Common myeloid progenitor, CD34-positive (primary cell): ENCODE data around the gene VPS13C. TPM values are rescaled to one million over a fixed set of nuclear protein-coding genes. Genes with fewer than 3 reads are reported as not detected.

Source experiments
- CTCF ChIA-PET: fragments of 350-600 bp; sonication (Branson Sonifier 250); formaldehyde crosslinking; loops from one replicate; lab custom pipeline; 2021; ENCODE audit warnings: antibody characterized with exemption; lab: Charles Lee
- POLR2A ChIA-PET: fragments of 350-600 bp; sonication (Branson Sonifier 250); formaldehyde crosslinking; loops from one replicate; lab custom pipeline; 2021; ENCODE audit warnings: antibody characterized with exemption; lab: Charles Lee
- DNase-seq, 3 donors: peaks; one replicate each; pipeline versions ENCODE4 v3.0.0 to v3.0.0-alpha.2; 2013
- H3K27ac ChIP-seq, 2 experiments: 1 replicate in 1 of 2; 2 replicates in 1 of 2; pipeline ENCODE4 v1.7.0; 2013; ENCODE audit warnings: inconsistent platforms in 2 of 2, low read length in 2 of 2, mild to moderate bottlenecking in 2 of 2, low read depth in 1 of 2, moderate library complexity in 1 of 2; ENCODE audit not compliant: severe bottlenecking in 2 of 2, insufficient read depth in 1 of 2, poor library complexity in 1 of 2
- H3K27me3 ChIP-seq, 5 experiments: replicated peaks in 2 of 5; 1 replicate in 3 of 5; 2 replicates in 2 of 5; pipeline versions ENCODE4 v1.6.1 to v1.7.0; 2013; ENCODE audit warnings: low read length in 4 of 5, mild to moderate bottlenecking in 2 of 5, moderate library complexity in 2 of 5, inconsistent platforms in 1 of 5; ENCODE audit not compliant: insufficient read depth in 5 of 5, control insufficient read depth in 4 of 5
- H3K36me3 ChIP-seq, 4 experiments: 1 replicate in 2 of 4; 2 replicates in 2 of 4; pipeline versions ENCODE4 v1.6.1 to v1.7.0; 2013; ENCODE audit warnings: low read length in 3 of 4, control low read depth in 1 of 4, mild to moderate bottlenecking in 1 of 4; ENCODE audit not compliant: control insufficient read depth in 4 of 4, insufficient read depth in 4 of 4
- H3K4me1 ChIP-seq, 4 experiments: 1 replicate in 3 of 4; 2 replicates in 1 of 4; pipeline versions ENCODE4 v1.6.1 to v1.7.1; 2013; ENCODE audit warnings: low read length in 3 of 4, mild to moderate bottlenecking in 3 of 4, control low read depth in 1 of 4, inconsistent platforms in 1 of 4, moderate library complexity in 1 of 4; ENCODE audit not compliant: control insufficient read depth in 4 of 4, insufficient read depth in 4 of 4; ENCODE audit errors: control extremely low read depth in 1 of 4
- H3K4me3 ChIP-seq, 7 experiments: 1 replicate in 4 of 7; 2 replicates in 3 of 7; pipeline versions ENCODE4 v1.5.1 to v1.7.0; 2013; ENCODE audit warnings: mild to moderate bottlenecking in 7 of 7, low read length in 6 of 7, moderate library complexity in 6 of 7, inconsistent platforms in 2 of 7, low read depth in 2 of 7, control low read depth in 1 of 7; ENCODE audit not compliant: insufficient read depth in 4 of 7, control insufficient read depth in 1 of 7; ENCODE audit errors: extremely low read depth in 1 of 7
- H3K9me3 ChIP-seq, 5 experiments: 1 replicate in 4 of 5; 2 replicates in 1 of 5; pipeline versions ENCODE4 v1.6.1 to v1.7.1; 2013; ENCODE audit warnings: low read length in 4 of 5, mild to moderate bottlenecking in 2 of 5, inconsistent platforms in 1 of 5, low read depth in 1 of 5, moderate library complexity in 1 of 5; ENCODE audit not compliant: control insufficient read depth in 4 of 5, insufficient read depth in 2 of 5; ENCODE audit errors: control extremely low read depth in 1 of 5
- WGBS: methylation state at CpG from one replicate; pipeline ENCODE4 v1.1.5; 2013; ENCODE audit not compliant: insufficient coverage; 5-methylcytosine and 5-hydroxymethylcytosine counted together
- polyA plus RNA-seq: library from polyadenylated mRNA; unstranded; fragments of 120-200 nt; gene quantifications from one replicate; pipeline ENCODE4 v1.2.1, GENCODE V29; 2013

Gene VPS13C, protein sequence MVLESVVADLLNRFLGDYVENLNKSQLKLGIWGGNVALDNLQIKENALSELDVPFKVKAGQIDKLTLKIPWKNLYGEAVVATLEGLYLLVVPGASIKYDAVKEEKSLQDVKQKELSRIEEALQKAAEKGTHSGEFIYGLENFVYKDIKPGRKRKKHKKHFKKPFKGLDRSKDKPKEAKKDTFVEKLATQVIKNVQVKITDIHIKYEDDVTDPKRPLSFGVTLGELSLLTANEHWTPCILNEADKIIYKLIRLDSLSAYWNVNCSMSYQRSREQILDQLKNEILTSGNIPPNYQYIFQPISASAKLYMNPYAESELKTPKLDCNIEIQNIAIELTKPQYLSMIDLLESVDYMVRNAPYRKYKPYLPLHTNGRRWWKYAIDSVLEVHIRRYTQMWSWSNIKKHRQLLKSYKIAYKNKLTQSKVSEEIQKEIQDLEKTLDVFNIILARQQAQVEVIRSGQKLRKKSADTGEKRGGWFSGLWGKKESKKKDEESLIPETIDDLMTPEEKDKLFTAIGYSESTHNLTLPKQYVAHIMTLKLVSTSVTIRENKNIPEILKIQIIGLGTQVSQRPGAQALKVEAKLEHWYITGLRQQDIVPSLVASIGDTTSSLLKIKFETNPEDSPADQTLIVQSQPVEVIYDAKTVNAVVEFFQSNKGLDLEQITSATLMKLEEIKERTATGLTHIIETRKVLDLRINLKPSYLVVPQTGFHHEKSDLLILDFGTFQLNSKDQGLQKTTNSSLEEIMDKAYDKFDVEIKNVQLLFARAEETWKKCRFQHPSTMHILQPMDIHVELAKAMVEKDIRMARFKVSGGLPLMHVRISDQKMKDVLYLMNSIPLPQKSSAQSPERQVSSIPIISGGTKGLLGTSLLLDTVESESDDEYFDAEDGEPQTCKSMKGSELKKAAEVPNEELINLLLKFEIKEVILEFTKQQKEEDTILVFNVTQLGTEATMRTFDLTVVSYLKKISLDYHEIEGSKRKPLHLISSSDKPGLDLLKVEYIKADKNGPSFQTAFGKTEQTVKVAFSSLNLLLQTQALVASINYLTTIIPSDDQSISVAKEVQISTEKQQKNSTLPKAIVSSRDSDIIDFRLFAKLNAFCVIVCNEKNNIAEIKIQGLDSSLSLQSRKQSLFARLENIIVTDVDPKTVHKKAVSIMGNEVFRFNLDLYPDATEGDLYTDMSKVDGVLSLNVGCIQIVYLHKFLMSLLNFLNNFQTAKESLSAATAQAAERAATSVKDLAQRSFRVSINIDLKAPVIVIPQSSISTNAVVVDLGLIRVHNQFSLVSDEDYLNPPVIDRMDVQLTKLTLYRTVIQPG (N-terminal part only)
- 88.7 TPM for polyA plus RNA-seq

DNA sequence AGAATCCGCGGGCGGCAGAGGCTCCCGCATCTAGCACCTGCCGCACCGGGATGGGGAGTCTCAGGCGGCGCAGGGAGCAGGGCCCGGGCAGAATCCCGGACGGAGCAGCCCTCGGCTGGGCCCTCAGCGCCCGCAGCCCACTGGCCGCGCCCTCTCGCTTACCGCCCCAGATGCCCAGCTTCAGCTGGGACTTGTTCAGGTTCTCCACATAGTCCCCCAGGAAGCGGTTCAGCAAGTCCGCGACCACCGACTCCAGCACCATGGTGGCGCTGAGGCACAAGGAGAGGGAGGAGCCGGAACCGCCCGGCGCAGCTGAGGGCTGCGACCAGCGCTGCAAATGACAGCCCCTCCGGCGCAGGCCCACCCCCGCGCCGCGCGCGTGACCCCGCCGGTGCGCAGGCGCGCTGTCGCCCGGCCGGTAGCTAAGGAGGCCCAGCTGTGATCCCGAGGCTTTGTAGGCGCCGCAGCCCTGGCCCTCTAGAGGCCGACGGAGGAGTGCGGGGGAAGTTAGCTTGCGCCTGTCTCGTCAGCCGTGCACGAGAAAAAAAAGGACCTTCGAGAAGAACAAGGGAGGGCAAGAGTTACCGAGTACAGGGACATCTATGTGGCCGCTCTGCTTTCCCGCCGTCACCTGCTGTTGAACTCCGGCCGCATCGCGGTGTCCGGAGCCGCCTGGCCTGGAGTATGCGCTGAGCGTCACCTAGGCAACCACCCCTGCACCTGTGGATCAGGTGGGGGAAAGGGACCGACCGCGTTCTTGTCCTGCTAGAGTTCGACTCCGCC, at the start of gene VPS13C:
Gene VPS13C, minus strand, starts transcription at position 335 of the 783 bp plus-strand sequence. Its CDS starts 73 bp downstream, at position 262.
- H3K27ac ChIP-seq = peak within 1 kb of the TSS; percentile 66 to 89
- peak; percentile 96 to 98 (median 98) for DNase-seq
- H3K27me3 ChIP-seq = peaks cover 0 to 3% (median 0%) of the 10 kb centered on the region in 5 experiments
- peaks cover 0 to 6% (median 2%) of the 10 kb centered on the region in 4 experiments for H3K36me3 ChIP-seq
- H3K9me3 ChIP-seq = no peaks in the 10 kb centered on the region
- H3K4me1 ChIP-seq = peaks cover 6 to 28% (median 16%) of the 10 kb centered on the region in 4 experiments
- POLR2A ChIA-PET = no interaction called here
- 0% methylated on average over 66 of the region's 73 CpGs for WGBS
- CTCF ChIA-PET = interaction anchor here (0.9 to 1.8 kb wide), 5 partner anchors 9 to 40 kb away, joined by 3 to 5 read pairs (median 4); no protein-coding TSS in a partner anchor
- peak within 1 kb of the TSS; percentile 85 to 97 (median 92) for H3K4me3 ChIP-seq

DNA sequence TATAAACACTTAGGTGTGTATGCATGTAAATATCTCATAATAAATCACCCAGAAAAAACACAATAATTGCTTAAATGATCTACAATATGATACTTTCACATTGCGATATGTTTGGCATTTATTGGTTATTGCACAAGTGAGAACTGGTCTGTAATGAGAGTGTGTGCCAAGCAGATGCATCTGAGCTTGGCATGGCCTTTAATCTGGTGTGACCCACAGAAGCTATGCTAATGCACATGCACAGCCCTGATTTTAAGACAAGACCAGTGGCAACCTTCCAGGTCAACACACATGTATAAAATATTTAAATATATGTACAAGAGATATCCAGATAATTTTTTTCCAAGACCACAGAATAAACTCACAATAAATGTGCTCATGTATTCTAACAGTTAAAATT, 49.2 kb upstream of the VPS13C start:
- ChIA-PET CTCF (no interaction called here), POLR2A (no interaction called here)
- H3K4me1 ChIP-seq = no peaks in the 10 kb centered on the region

DNA sequence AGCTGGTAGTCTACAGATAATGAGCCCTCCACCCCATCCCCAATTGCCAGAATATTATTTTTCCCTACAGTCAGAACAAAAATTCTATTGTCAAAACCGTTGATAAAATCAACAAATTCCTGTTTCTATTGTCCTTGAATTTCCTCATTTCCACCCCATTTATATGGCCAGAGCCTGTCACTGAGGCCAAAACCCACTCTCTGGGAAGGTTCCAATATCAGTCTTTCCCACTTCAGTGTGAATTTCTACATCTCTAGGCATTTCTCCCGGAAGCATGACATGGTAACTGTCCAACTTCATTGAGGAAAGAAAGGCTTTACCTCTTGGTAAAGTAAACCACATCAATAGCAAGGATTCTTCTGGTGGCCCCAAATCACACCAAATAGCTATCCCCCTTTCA, 48.2 kb upstream of the VPS13C start:
- Histone ChIP-seq H3K4me3 (no peak overlapping the region), H3K27me3 (peaks cover 0 to 2% (median 0%) of the 10 kb centered on the region in 5 experiments), H3K4me1 (no peaks in the 10 kb centered on the region), H3K36me3 (no peaks in the 10 kb centered on the region), H3K9me3 (no peaks in the 10 kb centered on the region), H3K27ac (no peak overlapping the region)
- ChIA-PET POLR2A (no interaction called here), CTCF (no interaction called here)
- DNase-seq = no peak
- WGBS = 50% methylated on average over 1 of the region's 2 CpGs

More for the DNA sequence above, 49.2 kb upstream of the VPS13C start:
- no peaks in the 10 kb centered on the region for H3K9me3 ChIP-seq
- H3K4me3 ChIP-seq = no peak overlapping the region
- no peak for DNase-seq
- 100% methylated on average over 1 of the region's 1 CpG for WGBS
- H3K27me3 ChIP-seq = peaks cover 0 to 2% (median 0%) of the 10 kb centered on the region in 5 experiments
- no peaks in the 10 kb centered on the region for H3K36me3 ChIP-seq
- H3K27ac ChIP-seq = no peak overlapping the region

DNA sequence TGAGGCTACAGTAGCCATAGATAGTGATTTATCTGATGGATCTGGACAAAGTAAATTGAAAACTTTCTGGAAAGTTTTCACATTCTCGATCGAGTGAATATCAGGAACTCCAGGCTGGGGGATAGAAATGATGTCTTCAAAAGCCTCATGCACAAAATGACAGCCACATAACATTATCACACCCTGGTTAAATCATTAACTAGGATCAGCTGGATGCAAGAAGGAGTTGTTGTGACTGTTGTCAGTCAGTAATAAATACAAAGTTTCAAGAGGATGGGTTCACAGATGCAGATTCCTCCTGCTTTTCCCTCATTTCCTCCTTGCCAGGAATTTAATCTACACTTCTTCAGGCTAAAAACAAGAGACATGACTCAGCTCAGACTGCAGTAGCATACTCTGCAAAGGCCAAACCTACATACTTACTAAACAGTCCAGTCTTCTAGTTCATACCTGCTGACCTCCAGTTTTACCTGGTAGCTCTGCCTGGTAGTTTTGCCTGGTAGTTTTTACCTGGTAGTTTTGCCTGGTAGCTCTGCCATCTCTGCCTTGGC, 47.4 kb upstream of the VPS13C start:
- Histone ChIP-seq H3K27ac (no peak overlapping the region), H3K4me3 (no peak overlapping the region), H3K36me3 (no peaks in the 10 kb centered on the region), H3K4me1 (no peaks in the 10 kb centered on the region), H3K9me3 (no peaks in the 10 kb centered on the region), H3K27me3 (peaks cover 0 to 2% (median 0%) of the 10 kb centered on the region in 5 experiments)
- no CpG with 5 or more reads among the region's 2 CpGs for WGBS
- POLR2A ChIA-PET = no interaction called here
- CTCF ChIA-PET = no interaction called here
- no peak for DNase-seq

DNA sequence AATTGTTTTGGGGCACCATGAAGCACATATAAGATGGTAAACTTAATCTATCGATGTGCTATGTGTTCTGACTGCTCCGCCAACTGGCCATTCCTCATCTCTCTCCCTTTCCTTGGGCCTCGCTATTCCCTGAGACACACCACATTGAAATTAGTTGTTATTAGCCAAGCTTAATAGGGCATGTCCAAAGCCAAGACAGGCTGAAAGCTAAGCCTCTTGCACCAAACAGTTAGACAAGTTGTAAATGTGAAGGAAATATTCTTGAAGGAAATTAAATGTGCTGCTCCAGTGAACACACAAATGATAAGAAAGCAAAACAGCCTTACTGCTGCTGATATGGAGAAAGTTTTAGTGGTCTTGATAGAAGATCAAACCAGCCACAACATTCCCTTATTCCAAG, 45.8 kb upstream of the VPS13C start:
- H3K4me3 ChIP-seq = no peak overlapping the region
- peaks cover 0 to 2% (median 0%) of the 10 kb centered on the region in 5 experiments for H3K27me3 ChIP-seq
- H3K4me1 ChIP-seq = peaks cover 0 to 2% (median 0%) of the 10 kb centered on the region in 4 experiments
- no peaks in the 10 kb centered on the region for H3K36me3 ChIP-seq
- DNase-seq = no peak
- ChIA-PET CTCF (interaction anchor here (1.1 kb wide), 1 partner anchor 8 kb away, joined by 3 read pairs; no protein-coding TSS in a partner anchor), POLR2A (no interaction called here)
- no CpG with 5 or more reads among the region's 3 CpGs for WGBS
- H3K9me3 ChIP-seq = no peaks in the 10 kb centered on the region
- no peak overlapping the region for H3K27ac ChIP-seq

DNA sequence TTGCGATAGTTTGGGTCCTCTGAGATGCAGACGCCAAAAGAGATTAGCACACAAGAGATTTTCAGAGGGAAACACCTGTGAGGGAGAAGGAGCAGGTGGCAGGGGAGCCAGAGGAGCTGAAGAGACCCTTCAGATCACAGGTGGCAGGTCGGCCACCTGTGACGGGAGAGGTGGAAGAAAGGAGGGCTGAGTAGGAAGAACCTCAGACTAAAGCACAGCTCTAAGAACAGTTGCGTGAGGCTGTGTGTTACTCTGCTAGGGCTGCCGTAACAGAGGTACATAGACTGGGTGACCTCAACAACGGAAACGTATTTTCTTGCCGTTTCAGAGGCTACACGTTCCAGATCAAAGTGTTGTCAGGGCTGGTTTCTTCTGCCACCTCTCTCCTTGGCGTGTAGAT, 45.0 kb upstream of the VPS13C start:
- peaks cover 0 to 2% (median 0%) of the 10 kb centered on the region in 4 experiments for H3K4me1 ChIP-seq
- DNase-seq = no peak
- H3K36me3 ChIP-seq = no peaks in the 10 kb centered on the region
- CTCF ChIA-PET = no interaction called here
- H3K9me3 ChIP-seq = no peaks in the 10 kb centered on the region
- POLR2A ChIA-PET = no interaction called here
- 97% methylated on average over 9 of the region's 11 CpGs for WGBS
- no peak overlapping the region for H3K27ac ChIP-seq
- H3K27me3 ChIP-seq = peaks cover 0 to 2% (median 0%) of the 10 kb centered on the region in 5 experiments
- H3K4me3 ChIP-seq = no peak overlapping the region
